Neuronal stem cell (in vitro differentiated cells): ENCODE data around the gene PCMTD2.
A peak's percentile ranks its signal among the peaks of the same experiment; 100 is the strongest.
"Not testable (repeated sequence)": the region's sequence is repeated elsewhere in the genome, so short reads cannot be mapped to it uniquely, and the experiment has no call there.

Source experiments
- DNase-seq: peaks from one replicate; pipeline ENCODE4 v3.0.0-alpha.2; 2013; ENCODE audit warnings: low spot score
- H2AFZ ChIP-seq: one replicate; pipeline ENCODE4 v1.6.1; 2013; ENCODE audit warnings: mild to moderate bottlenecking, low read length, inconsistent platforms
- H2AK5ac ChIP-seq: 2 replicates; pipeline ENCODE4 v1.6.1; 2013; ENCODE audit warnings: low read depth, mild to moderate bottlenecking, inconsistent platforms, low read length, moderate library complexity, mixed read lengths
- H2BK120ac ChIP-seq: 2 replicates; pipeline ENCODE4 v1.6.1; 2013; ENCODE audit warnings: low read depth, mild to moderate bottlenecking, inconsistent platforms, low read length, moderate library complexity, mixed read lengths
- H2BK12ac ChIP-seq: one replicate; pipeline ENCODE4 v1.6.1; 2013; ENCODE audit warnings: low read length, inconsistent platforms
- H2BK15ac ChIP-seq: 2 replicates; pipeline ENCODE4 v1.6.1; 2013; ENCODE audit warnings: mild to moderate bottlenecking, low read length, inconsistent platforms, mixed read lengths
- H2BK5ac ChIP-seq: one replicate; pipeline ENCODE4 v1.6.1; 2013; ENCODE audit warnings: inconsistent platforms, mild to moderate bottlenecking, low read length, moderate library complexity
- H3K14ac ChIP-seq: one replicate; pipeline ENCODE4 v1.6.1; 2013; ENCODE audit warnings: low read length, inconsistent platforms
- H3K18ac ChIP-seq: 2 replicates; pipeline ENCODE4 v1.6.1; 2013; ENCODE audit warnings: low read length, inconsistent platforms
- H3K23ac ChIP-seq: 2 replicates; pipeline ENCODE4 v1.6.1; 2013; ENCODE audit warnings: low read depth, mild to moderate bottlenecking, mixed read lengths, low read length, inconsistent platforms; ENCODE audit not compliant: poor library complexity
- H3K27ac ChIP-seq: replicated peaks from 3 replicates; pipeline ENCODE4 v1.5.1; 2013; ENCODE audit warnings: low read length, inconsistent platforms
- H3K27me3 ChIP-seq, 3 experiments: 2 replicates each; pipeline ENCODE4 v1.6.1; 2013; ENCODE audit warnings: low read length in 3 of 3, mild to moderate bottlenecking in 2 of 3, inconsistent platforms in 1 of 3, low read depth in 1 of 3, mixed read lengths in 1 of 3, moderate library complexity in 1 of 3; ENCODE audit not compliant: control insufficient read depth in 3 of 3, insufficient read depth in 3 of 3
- H3K36me3 ChIP-seq, 2 donors: replicated peaks in 1 of 2; 2 replicates each; pipeline ENCODE4 v1.6.1; 2013; ENCODE audit warnings: low read length in 2 of 2; ENCODE audit not compliant: control insufficient read depth in 2 of 2, insufficient read depth in 2 of 2
- H3K4ac ChIP-seq: 2 replicates; pipeline ENCODE4 v1.6.1; 2013; ENCODE audit warnings: inconsistent platforms, mild to moderate bottlenecking, low read length, moderate library complexity
- H3K4me1 ChIP-seq, 2 donors: 1 replicate in 1 of 2; 2 replicates in 1 of 2; pipeline ENCODE4 v1.6.1; 2013; ENCODE audit warnings: low read length in 2 of 2, low read depth in 1 of 2; ENCODE audit not compliant: control insufficient read depth in 2 of 2, insufficient read depth in 1 of 2
- H3K4me2 ChIP-seq: one replicate; pipeline ENCODE4 v1.6.1; 2013; ENCODE audit warnings: mild to moderate bottlenecking, low read length, inconsistent platforms; ENCODE audit not compliant: insufficient read depth, poor library complexity, severe bottlenecking
- H3K4me3 ChIP-seq, 2 donors: 2 replicates each; pipeline ENCODE4 v1.5.1; 2013; ENCODE audit warnings: low read length in 2 of 2, mild to moderate bottlenecking in 2 of 2, inconsistent platforms in 1 of 2, moderate library complexity in 1 of 2
- H3K79me1 ChIP-seq: one replicate; pipeline ENCODE4 v1.6.1; 2013; ENCODE audit warnings: low read depth, mild to moderate bottlenecking, inconsistent platforms, low read length, moderate library complexity
- H3K9ac ChIP-seq: one replicate; pipeline ENCODE4 v1.6.1; 2013; ENCODE audit warnings: mild to moderate bottlenecking, low read depth, low read length, inconsistent platforms; ENCODE audit not compliant: poor library complexity
- H3K9me3 ChIP-seq, 2 donors: replicated peaks in 1 of 2; 2 replicates each; pipeline versions ENCODE3 to v1.6.1; 2013; ENCODE audit warnings: low read length in 2 of 2, mild to moderate bottlenecking in 2 of 2, inconsistent platforms in 1 of 2, low read depth in 1 of 2, mixed read lengths in 1 of 2, moderate library complexity in 1 of 2; ENCODE audit not compliant: control insufficient read depth in 2 of 2, insufficient read depth in 1 of 2
- H4K8ac ChIP-seq: one replicate; pipeline ENCODE4 v1.6.1; 2013; ENCODE audit warnings: low read depth, mild to moderate bottlenecking, inconsistent platforms, low read length, moderate library complexity
- H4K91ac ChIP-seq: one replicate; pipeline ENCODE4 v1.6.1; 2013; ENCODE audit warnings: low read length, low read depth, mild to moderate bottlenecking, inconsistent platforms; ENCODE audit not compliant: poor library complexity
- WGBS, 2 donors: extraction: QIAGEN DNeasy Blood & Tissue Kit; methylation state at CpG; one replicate each; pipeline ENCODE4 v1.1.7; 2013; ENCODE audit warnings: missing lambda C conversion rate in 2 of 2, mixed read lengths in 1 of 2; ENCODE audit not compliant: insufficient read length in 2 of 2, insufficient replicate concordance in 1 of 2; ENCODE audit errors: extremely low coverage in 2 of 2; 5-methylcytosine and 5-hydroxymethylcytosine counted together

PCMTD2 gene

DNA sequence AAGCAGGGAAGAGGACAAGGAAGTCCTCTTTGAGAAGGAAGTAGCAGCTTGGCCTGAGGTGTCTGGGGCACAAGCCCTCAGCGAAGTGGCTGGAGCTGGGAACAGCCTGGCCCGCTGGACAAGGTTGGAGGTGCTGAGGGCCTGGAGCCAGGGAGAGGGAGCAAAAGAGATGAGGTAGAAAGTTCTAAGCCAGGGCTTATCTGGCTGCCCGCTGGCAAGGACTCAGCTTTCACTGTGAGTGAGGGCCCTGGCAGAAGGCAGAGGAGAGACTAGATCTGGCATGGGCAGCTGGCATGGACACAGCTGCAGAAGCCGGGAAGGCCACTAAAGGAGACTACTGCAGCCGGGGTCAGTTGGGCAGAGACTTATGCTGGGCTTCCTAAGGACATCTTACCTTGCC lies 21.8 kb upstream of the PCMTD2 start:
- Histone ChIP-seq H4K91ac (no peak overlapping the region), H3K18ac (no peak overlapping the region), H3K4me3 (no peak overlapping the region), H3K36me3 (no peaks in the 10 kb centered on the region), H3K4ac (no peak overlapping the region), H2BK12ac (no peak overlapping the region), H3K27me3 (peaks cover 0 to 13% (median 0%) of the 10 kb centered on the region in 3 experiments), H3K79me1 (no peaks in the 10 kb centered on the region), H2BK5ac (no peak overlapping the region), H2AFZ (no peak overlapping the region), H3K9ac (no peak overlapping the region), H3K14ac (no peak overlapping the region), H2BK15ac (no peak overlapping the region), H3K4me2 (no peak overlapping the region), H3K9me3 (peaks cover 0 to 8% of the 10 kb centered on the region in 2 donors), H3K4me1 (no peaks in the 10 kb centered on the region), H3K27ac (no peak overlapping the region), H3K23ac (no peak overlapping the region), H4K8ac (no peak overlapping the region), H2AK5ac (no peak overlapping the region), H2BK120ac (no peak overlapping the region)
- DNase-seq, result no peak
- WGBS, 2 donors, result no CpG with 5 or more reads among the region's 5 CpGs

DNA sequence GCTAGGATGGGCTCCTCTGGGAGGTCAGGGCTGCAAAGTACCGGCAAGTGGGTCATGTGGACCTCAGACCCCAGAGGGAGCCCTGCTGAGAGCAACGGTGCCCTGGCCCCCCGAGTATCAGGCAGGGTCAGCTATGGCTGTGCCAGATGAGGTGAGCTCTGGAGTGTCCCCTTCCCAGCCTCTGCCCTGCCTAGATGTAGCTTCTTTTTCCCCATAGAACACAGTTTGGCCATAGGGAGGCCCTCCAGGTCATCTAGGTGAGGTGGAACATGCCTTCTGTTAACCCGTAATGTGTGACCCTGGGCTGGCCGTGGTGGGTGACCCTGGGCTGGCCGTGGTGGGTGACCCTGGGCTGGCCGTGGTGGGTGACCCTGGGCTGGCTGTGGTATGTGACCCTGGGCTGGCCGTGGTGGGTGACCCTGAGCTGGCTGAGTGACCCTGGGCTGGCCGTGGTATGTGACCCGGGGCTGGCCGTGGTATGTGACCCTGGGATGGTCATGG lies 21.2 kb upstream of the PCMTD2 start:
- Histone ChIP-seq H3K9me3 (peaks cover 0 to 8% of the 10 kb centered on the region in 2 donors), H3K36me3 (no peaks in the 10 kb centered on the region), H2BK120ac (no peak overlapping the region), H2BK15ac (no peak overlapping the region), H4K91ac (no peak overlapping the region), H3K4me3 (no peak overlapping the region), H2BK5ac (no peak overlapping the region), H3K14ac (peak overlapping the region; percentile 33), H2BK12ac (no peak overlapping the region), H2AFZ (no peak overlapping the region), H3K23ac (no peak overlapping the region), H3K4me2 (no peak overlapping the region), H4K8ac (no peak overlapping the region), H3K79me1 (no peaks in the 10 kb centered on the region), H3K27me3 (peaks cover 0 to 7% (median 0%) of the 10 kb centered on the region in 3 experiments), H2AK5ac (no peak overlapping the region), H3K9ac (no peak overlapping the region), H3K18ac (no peak overlapping the region), H3K4ac (no peak overlapping the region), H3K27ac (no peak overlapping the region), H3K4me1 (no peaks in the 10 kb centered on the region)
- WGBS, 2 donors, result no CpG with 5 or more reads among the region's 11 CpGs
- DNase-seq, result no peak

GRCh38 chr20:64234921-64235565 lies 20.5 kb upstream of the PCMTD2 start:
- not testable (repeated sequence) for H3K4ac ChIP-seq, H3K27me3 ChIP-seq, H3K4me1 ChIP-seq, H3K4me3 ChIP-seq, H2BK15ac ChIP-seq, H4K8ac ChIP-seq, H2BK120ac ChIP-seq, H3K23ac ChIP-seq, H2BK5ac ChIP-seq, H2AK5ac ChIP-seq, H3K9ac ChIP-seq, H3K27ac ChIP-seq, H3K9me3 ChIP-seq, H4K91ac ChIP-seq, H2BK12ac ChIP-seq, DNase-seq, H3K18ac ChIP-seq, H3K14ac ChIP-seq, H3K4me2 ChIP-seq, H2AFZ ChIP-seq, H3K79me1 ChIP-seq, H3K36me3 ChIP-seq
- WGBS, 2 donors, result no CpG with 5 or more reads among the region's 17 CpGs

GRCh38 chr20:64236137-64237088 lies 19.1 kb upstream of the PCMTD2 start:
- H2BK5ac ChIP-seq, result no peak overlapping the region
- no peaks in the 10 kb centered on the region for H3K79me1 ChIP-seq
- no peak overlapping the region for H3K23ac ChIP-seq
- H3K4me1 ChIP-seq, result peaks cover 3 to 9% of the 10 kb centered on the region in 2 donors
- peaks cover 0 to 2% of the 10 kb centered on the region in 2 donors for H3K36me3 ChIP-seq
- H2AFZ ChIP-seq, result no peak overlapping the region
- no CpG with 5 or more reads among the region's 27 CpGs for WGBS, 2 donors
- H3K27ac ChIP-seq, result no peak overlapping the region
- H3K27me3 ChIP-seq, result no peaks in the 10 kb centered on the region
- H3K4ac ChIP-seq, result no peak overlapping the region
- no peak overlapping the region for H2AK5ac ChIP-seq
- no peak overlapping the region for H3K14ac ChIP-seq
- H3K18ac ChIP-seq, result no peak overlapping the region
- H3K4me3 ChIP-seq, result no peak overlapping the region
- H3K9me3 ChIP-seq, result peaks cover 6 to 16% of the 10 kb centered on the region in 2 donors
- no peak overlapping the region for H2BK120ac ChIP-seq
- H3K4me2 ChIP-seq, result no peak overlapping the region
- H4K91ac ChIP-seq, result no peak overlapping the region
- DNase-seq, result no peak
- H4K8ac ChIP-seq, result no peak overlapping the region
- no peak overlapping the region for H2BK12ac ChIP-seq
- peak overlapping the region; percentile 16 for H3K9ac ChIP-seq
- no peak overlapping the region for H2BK15ac ChIP-seq
